ENCODE measurements around the gene DHRS12.

Gene DHRS12

DNA sequence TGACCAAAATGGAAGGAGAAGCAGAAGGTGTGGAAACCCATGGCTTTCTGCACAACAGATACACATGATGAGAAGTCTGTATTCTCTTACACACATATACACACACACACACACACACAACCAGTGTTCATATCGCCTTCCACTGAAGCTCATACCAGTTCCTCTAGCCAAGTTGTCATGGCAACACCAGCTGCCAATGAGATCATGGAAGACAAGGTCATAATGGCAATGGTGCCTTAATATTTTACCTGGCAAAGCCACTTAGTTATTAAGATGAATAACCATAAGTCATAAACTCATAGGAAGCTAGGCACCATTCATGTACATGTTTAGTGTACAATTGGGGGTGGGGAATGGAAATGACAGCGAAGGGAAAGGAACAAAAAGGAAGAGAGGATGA lies 2.6 kb upstream of the DHRS12 start:
- no peak for DNase-seq

DNA sequence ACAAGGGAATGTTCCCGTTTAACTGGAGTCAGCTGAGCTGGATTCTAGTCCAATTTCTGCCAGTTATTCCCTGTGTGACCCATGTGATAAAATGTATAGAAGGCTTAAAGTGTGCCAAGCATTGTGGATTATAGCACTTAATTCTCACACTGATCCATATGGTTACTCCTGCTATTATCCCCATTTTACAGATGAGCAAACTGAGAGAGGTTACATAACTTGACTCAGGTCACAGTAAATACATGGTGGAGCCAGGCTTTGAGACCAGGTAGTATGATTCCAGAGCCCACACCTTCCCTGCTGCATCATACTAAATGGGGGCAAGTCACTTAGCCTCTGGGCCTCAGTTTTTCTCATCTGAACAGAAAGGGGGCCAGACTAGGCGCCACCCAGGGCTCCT lies 2.0 kb upstream of the DHRS12 start:
- no peak for DNase-seq

DNA sequence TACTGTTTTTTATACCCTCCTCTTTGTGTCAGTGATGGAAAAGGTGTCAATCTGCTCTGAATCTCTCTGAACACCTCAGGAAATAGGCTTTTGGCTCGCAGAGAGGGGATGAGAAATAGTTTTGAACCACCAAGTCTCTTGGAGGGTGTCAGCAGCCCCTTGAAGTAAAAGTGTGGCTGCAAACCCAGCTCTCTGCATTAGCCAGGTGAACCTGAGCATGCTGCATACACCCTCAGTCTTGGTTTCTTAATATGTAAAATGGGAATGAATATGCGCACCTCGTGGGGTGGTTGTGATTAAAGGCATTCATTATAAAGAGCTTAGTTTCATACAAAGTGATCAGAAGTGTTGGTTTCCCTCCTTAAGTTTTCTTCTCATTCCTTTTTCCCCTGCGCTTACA lies 1.4 kb upstream of the DHRS12 start:
- DNase-seq, result no peak

GRCh38 chr13:51804295-51805172 lies 571 bp upstream of the DHRS12 start:
- no peak for DNase-seq

GRCh38 chr13:51802631-51803418 lies 1.1 kb downstream of the DHRS12 start:
- DNase-seq, result no peak

DNA sequence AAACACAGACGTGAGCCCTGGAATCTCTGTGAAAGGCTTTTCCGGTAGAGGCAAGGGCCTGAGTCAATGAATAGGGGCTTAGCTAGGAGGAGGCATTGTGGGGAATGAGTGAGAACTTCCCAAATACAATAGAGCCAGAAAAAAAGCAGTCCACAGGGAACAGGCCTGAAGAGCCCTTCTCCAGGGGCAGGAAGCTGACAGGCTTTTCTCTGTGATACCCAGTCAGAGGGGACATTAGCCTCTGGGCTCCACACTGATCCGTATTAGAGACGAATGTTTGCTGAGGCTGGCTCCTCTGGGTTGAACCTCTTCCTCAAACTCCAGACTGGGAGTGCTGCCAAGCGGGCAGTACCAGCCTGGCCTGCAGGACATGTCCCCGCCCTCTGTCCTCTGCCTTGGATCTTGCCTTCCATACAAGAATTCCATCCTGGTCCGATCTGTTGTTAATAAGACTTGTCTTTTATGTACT lies 2.3 kb downstream of the DHRS12 start:
- DNase-seq, result no peak

DNA sequence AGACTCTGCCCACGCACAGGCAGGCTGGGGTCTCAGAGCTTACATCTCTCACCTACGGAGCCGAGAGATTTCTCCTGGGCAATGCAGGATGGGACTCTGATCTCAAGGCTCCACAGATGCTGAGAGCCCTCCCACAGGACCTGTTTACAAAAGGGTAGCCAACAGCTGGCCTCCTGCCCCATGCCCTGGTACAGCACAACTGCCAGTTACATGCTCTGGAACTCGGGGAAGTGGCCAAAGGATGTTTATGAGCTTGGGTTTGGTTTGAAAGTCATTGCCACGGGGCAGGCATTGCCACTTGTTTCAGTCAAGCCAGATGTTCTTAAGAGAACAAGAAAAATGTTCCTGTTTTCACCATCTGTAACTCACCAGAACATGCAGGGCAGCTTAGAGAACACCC lies 3.5 kb downstream of the DHRS12 start:
- no peak for DNase-seq

- no peak for DNase-seq
These were observed 4.7 kb downstream of the DHRS12 start for GRCh38 chr13:51799261-51799660.

DNA sequence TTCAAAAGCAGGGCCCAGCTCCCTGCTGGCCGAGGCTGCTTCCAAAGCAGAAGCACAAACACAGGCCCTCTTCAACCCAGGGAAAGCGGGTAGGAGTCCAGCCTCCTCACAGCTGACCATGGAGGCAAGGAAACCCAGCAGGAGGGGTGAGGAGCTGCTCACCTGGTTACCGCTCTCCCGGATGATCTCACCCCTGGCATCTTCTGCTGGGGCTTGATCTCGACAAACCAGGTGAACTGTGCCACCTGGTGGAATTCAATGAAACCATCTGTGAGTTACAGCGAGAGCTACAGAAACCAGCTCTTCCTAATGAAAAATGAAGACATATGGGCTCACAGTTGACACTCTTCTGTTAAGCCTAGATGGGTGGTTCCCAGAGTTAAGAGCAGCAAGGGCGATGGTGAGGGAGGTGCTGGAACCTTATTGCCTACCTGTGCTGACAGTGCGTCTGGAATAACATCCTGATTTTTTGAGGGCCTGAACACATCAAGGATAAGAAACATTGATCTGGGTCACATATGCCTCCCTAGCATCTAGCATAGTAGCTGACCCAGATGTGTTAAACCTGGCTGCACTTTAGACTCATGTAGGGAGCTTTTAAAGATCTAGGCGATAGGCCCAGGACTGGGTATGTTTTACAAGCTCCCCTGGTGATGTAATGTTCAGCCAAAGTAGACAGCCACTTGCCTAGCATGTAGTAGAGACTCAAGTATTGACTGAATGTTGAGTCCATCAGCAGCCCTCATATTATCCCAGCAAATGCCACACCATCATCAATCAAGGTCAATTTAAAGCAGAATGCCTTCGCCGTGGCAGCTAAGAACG lies 6.1 kb downstream of the DHRS12 start:
- DNase-seq, result peak; percentile 88

DNA sequence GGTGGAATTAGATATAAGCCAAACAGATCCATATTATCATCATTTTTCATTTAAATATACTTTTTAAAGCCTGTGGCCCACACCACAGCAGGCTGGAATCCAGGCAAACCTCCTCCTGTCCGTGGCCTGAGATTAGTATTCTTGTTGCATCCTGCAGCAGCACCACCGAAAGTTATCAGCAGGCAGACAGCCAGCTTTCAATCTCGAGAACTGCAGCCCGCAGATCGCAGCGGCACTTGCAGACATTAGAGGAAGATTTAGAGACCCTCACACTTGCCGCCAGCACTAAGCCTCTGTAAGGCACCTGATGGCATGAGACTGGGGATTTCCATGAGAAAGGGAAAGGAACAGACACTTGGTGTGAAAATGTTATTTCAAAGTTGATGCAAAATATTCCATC lies 7.4 kb downstream of the DHRS12 start:
- DNase-seq, result no peak

GRCh38 chr13:51795419-51795818 lies 8.5 kb downstream of the DHRS12 start:
- DNase-seq, result no peak

- no peak for DNase-seq
These were observed 9.0 kb downstream of the DHRS12 start for GRCh38 chr13:51794964-51795363.

GRCh38 chr13:51793570-51794271 lies 10.2 kb downstream of the DHRS12 start:
- DNase-seq, result no peak

- no peak for DNase-seq
These were observed 17.3 kb downstream of the DHRS12 start for GRCh38 chr13:51786425-51787265.

DNA sequence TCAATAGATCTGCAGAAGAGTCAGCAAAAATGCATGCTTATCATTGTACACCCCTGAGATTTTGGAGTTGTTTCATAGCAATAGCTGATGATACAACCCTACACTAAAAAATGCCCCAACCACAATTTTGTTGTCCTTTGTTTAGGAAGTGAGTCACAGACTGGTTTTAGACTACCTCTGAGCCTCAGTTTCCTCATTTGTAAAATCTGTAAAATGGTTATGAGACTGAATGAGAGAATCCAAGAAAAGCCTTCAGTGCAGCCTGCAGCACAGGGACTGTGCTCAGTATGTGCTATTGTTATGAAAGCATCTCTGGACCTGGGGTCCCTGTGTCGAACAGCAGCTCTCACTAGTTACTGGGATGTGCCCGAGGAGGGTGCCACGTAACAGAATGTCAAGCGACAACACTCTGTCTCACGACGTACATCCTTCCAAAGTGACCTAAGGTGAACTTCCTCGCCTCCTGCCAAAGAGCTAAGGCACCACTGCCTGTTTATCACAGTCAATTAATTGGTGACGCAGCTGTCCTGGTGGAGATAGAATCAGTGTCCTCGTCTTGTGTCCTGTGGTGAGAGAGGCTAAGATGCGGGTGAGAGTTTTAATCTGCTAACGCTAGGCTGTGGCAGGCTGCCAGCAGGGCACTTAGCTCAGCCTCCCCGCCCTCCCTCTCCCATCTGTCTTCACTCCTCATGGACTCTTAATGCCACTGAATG lies 18.1 kb downstream of the DHRS12 start:
- DNase-seq, result no peak

- DNase-seq, result no peak
These were observed 19.9 kb downstream of the DHRS12 start for GRCh38 chr13:51784097-51784496.

DNA sequence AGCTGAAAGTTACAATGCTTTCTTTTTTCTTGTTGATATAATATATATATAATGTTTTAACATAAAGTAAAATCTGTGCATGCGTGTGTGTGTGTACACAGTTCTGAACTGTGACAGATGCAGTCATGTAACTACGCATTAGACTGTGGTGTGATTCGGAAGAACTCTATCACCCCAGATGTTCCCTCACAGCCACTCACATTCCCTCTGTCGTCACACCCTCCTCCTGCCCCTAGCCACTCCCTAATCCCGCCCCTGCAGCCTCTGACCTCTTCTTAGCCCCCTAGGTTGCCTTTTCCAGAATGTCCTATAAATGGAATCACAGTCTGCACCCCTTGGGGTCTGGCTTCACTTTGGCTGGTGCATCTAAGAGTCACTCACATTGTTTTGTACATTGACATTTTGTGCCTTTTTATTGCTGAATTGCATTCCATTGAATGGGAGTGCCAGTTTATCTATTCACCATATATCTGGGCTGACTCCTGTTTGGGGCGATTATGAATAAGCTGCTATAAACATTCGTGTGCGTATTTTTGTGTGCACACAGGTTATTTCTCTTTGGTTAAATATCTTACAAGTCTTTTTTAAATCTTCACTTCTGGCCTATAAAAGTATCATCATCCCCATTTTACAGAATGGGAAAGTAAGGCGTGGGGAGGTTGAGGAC lies 20.4 kb downstream of the DHRS12 start:
- DNase-seq, result no peak

DNA sequence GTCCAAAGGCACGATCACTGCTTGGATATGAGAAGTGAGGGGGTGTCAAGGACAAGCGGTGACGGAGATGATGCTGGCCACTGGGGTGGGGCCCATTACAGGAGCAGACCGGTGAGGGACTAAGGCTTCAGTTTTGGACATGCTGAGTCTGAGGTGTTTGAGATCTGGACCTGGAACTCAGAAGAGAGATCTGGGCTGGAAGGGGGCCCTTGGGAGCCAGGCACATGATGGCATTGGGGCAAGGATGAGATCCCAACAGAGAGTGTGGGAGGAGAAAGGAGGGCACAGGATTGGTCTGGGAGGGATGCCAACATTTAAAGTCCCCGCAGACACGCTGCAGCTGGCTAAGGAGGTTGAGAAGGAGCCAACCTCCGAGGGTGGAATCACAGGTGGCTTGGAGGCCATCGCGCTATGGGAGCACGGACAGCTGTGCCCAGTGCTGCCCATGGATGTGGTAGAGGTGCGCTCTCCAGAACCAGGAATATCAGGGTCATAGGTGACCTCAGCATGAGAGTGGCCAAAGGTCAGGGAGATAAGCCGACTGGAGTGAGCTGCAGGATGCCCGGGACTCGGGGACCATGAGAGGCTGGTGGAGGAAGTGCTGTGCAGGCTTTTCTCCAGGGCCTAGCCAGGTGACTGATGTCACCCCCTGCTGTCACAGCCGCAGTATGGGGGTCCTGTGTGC lies 21.8 kb downstream of the DHRS12 start:
- DNase-seq, result no peak

DNA sequence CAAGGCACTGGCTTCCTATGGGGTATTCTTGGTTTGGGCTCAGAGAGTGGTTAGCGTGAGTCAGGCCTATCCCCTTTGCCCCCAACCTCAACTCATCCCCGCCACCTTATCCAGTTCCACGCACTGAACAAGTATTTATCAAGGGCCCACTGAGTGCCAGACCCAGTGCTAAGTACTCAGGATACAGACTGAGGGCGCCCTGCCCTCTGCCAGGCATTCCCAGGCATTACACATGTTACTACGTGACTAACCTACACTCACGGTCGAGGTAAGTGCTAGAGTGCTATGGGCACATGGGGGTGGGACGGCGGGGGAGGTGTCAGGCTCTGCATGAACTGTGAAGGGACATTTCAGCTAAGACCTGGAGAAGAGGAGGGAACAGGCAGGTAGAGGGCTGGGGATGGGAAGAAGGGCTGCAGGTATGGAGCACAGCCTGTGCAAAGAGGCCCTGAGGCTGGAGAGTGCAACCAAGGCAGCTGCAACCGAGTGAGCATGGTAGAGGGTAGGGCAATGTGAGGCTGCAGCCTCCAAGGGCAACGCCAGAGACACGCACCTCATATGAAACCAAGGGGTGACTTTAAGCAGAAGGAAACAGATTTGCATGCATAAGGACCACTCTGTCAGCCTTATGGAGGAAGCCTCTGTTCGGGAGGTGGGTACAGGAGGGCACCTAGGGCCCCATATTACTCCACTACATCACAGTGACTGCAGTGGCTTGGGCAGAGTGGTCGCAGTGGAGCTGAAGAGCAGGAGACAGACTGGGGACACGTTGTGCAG lies 22.5 kb downstream of the DHRS12 start:
- DNase-seq, result peak; percentile 42
